Suprapubic skin (tissue), 4 donors: Measurements from ENCODE around the gene CAMTA1. TPM values are rescaled to one million over a fixed set of nuclear protein-coding genes. Genes with fewer than 3 reads are reported as not detected.

ENCODE experiments used
- DNase-seq, 2 donors: peaks; one replicate each; pipeline ENCODE4 v3.0.0-alpha.2; 2019; ENCODE audit warnings: low spot score in 2 of 2
- H3K27ac ChIP-seq: fragments of 200-600 bp; sonication (generic); one replicate; pipeline ENCODE4 v1.5.1; 2019
- H3K27me3 ChIP-seq: fragments of 200-600 bp; sonication (generic); one replicate; pipeline ENCODE4 v1.5.1; 2019
- H3K36me3 ChIP-seq: fragments of 200-600 bp; sonication (generic); one replicate; pipeline ENCODE4 v1.5.1; 2019
- H3K4me1 ChIP-seq: fragments of 200-600 bp; sonication (generic); one replicate; pipeline ENCODE4 v1.5.1; 2019
- H3K4me3 ChIP-seq: fragments of 200-600 bp; sonication (generic); one replicate; pipeline ENCODE4 v1.5.1; 2019; ENCODE audit warnings: mild to moderate bottlenecking
- H3K9me3 ChIP-seq: fragments of 200-600 bp; sonication (generic); one replicate; pipeline ENCODE4 v1.5.1; 2019
- EP300 ChIP-seq: sonication (generic); formaldehyde crosslinking; IDR thresholded peaks from one replicate; pipeline ENCODE4 v1.6.1; 2017; ENCODE audit warnings: antibody characterized with exemption
- POLR2A ChIP-seq, 2 donors: fragments of 450-650 bp; IDR thresholded peaks; one replicate each; pipeline ENCODE4 v1.6.1; 2017; ENCODE audit warnings: antibody characterized with exemption in 2 of 2, mild to moderate bottlenecking in 2 of 2, moderate library complexity in 2 of 2
- POLR2AphosphoS5 ChIP-seq, 3 donors: sonication (generic); formaldehyde crosslinking; IDR thresholded peaks; one replicate each; pipeline ENCODE4 v1.6.1; 2017; ENCODE audit warnings: antibody characterized with exemption in 3 of 3
- WGBS: methylation state at CpG from one replicate; pipeline ENCODE4 v1.1.5; 2018; 5-methylcytosine and 5-hydroxymethylcytosine counted together
- total RNA-seq, 4 donors: library from RNA; depleted of rRNA; stranded (reverse); fragments of >200 nt; gene quantifications; one replicate each; pipeline ENCODE4 v1.1.0, GENCODE V29; 2016
- TF ChIP-seq, protein P1 (sequence below), 2 donors: fragments of 200-600 bp in 1 of 2; fragments of 450-650 bp in 1 of 2; sonication (generic) in 1 of 2; IDR thresholded peaks; one replicate each; pipeline ENCODE4 v1.5.1; 2016 to 2019; ENCODE audit warnings: antibody characterized with exemption in 2 of 2, mild to moderate bottlenecking in 1 of 2, moderate library complexity in 1 of 2

Gene CAMTA1
- total RNA-seq, 4 donors from 2014 or later: 40.4 to 54.1 (median 46.6) TPM

DNA sequence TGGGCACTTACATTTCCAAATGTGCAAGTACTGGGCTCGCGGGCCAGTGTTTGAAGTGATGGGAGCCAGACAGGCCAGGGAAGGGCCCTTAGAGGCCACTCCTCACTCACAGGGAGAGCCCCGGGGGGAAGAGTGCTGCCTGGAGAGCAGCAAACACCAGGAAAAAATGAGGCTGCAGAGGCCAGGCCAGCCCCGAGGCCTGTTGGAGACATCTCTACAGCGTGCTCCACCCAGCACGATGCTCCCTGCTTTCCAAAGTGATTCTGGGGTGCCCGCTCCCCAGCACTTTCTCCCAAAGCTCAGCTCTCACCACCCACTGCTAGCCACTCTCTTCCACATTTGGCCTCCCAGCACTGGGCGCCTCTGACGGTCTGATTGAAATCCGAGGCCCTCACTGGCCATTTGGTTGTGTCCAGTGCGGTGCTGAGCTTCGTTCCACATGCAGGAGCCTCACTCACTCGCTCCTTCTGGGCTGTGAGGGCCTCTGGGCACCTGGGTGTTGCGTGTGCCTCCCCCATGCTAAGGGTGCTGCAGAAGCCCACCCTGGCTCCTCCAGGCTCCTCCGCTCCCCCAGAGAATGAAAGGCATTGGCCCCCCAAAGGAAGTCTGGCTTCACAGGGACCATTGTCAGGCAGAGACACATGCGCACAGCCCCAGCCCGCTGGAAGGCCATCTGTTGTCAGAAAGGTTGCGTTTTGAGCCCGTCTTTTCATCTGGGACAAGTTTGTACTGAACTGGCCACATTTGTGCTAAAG, 600.4 kb downstream of the CAMTA1 start:
- WGBS: 92% methylated on average over 18 of the region's 19 CpGs
- H3K27me3 ChIP-seq: no peaks in the 10 kb centered on the region
- DNase-seq: peak; percentile 44 to 63
- H3K4me3 ChIP-seq: no peak overlapping the region
- peaks cover 17% of the 10 kb centered on the region for H3K4me1 ChIP-seq
- no peak for TF ChIP-seq POLR2AphosphoS5 (IDR thresholded peaks at IDR 0.05)
- TF ChIP-seq, protein P1, sequence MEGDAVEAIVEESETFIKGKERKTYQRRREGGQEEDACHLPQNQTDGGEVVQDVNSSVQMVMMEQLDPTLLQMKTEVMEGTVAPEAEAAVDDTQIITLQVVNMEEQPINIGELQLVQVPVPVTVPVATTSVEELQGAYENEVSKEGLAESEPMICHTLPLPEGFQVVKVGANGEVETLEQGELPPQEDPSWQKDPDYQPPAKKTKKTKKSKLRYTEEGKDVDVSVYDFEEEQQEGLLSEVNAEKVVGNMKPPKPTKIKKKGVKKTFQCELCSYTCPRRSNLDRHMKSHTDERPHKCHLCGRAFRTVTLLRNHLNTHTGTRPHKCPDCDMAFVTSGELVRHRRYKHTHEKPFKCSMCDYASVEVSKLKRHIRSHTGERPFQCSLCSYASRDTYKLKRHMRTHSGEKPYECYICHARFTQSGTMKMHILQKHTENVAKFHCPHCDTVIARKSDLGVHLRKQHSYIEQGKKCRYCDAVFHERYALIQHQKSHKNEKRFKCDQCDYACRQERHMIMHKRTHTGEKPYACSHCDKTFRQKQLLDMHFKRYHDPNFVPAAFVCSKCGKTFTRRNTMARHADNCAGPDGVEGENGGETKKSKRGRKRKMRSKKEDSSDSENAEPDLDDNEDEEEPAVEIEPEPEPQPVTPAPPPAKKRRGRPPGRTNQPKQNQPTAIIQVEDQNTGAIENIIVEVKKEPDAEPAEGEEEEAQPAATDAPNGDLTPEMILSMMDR (IDR thresholded peaks at IDR 0.05): no peak
- TF ChIP-seq POLR2A (IDR thresholded peaks at IDR 0.05): no peak
- no peak for TF ChIP-seq EP300
- H3K9me3 ChIP-seq: no peaks in the 10 kb centered on the region
- H3K27ac ChIP-seq: no peak overlapping the region
- H3K36me3 ChIP-seq: no peaks in the 10 kb centered on the region

DNA sequence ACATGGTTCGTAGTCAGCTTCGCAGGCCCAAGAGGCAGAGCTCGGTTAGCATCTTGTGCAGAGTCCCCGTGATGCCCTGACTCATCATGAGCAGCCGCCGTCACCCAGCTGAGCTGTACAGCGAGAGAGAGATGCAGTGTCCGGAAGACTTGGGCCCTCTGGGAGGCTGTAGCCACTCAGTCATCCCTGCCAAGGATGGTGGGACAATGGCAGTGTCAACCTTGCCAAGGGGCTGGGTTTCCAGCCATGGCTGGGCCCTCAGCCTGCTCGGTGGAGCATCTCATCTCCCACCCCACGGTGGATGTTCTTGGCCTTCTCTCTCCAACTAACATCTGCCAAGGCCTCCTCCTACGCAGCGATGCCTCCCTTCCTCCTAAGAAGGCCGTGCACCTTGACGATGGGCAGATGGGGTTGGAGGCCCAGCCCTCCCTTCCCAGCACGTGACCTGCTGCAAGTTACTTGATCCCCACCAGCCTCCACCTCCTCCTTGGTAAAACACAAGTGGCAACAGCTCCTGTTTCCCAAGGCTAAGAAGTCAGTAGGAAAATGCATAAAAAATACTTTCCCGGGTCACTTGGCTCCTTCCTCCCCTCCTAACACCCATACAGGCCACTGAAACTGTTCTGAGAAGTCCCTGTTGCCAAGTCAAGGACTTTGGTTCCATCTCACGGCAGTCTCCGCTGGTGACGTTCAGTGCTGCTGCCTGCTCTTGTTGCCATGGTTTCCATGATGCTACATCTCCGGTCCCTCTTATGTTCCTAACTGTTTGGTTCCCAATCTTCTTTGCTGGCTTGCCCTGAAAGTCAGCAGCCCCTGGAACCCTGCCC, 601.2 kb downstream of the CAMTA1 start:
- no peak overlapping the region for H3K4me3 ChIP-seq
- WGBS: 75% methylated on average over 14 of the region's 20 CpGs
- TF ChIP-seq POLR2A (IDR thresholded peaks at IDR 0.05): no peak
- no peak for TF ChIP-seq EP300
- TF ChIP-seq POLR2AphosphoS5 (IDR thresholded peaks at IDR 0.05): no peak
- TF ChIP-seq, protein P1 (IDR thresholded peaks at IDR 0.05): no peak
- no peaks in the 10 kb centered on the region for H3K36me3 ChIP-seq
- H3K27me3 ChIP-seq: no peaks in the 10 kb centered on the region
- H3K27ac ChIP-seq: no peak overlapping the region
- H3K4me1 ChIP-seq: peaks cover 17% of the 10 kb centered on the region
- peak; percentile 39 to 55 for DNase-seq
- H3K9me3 ChIP-seq: no peaks in the 10 kb centered on the region

DNA sequence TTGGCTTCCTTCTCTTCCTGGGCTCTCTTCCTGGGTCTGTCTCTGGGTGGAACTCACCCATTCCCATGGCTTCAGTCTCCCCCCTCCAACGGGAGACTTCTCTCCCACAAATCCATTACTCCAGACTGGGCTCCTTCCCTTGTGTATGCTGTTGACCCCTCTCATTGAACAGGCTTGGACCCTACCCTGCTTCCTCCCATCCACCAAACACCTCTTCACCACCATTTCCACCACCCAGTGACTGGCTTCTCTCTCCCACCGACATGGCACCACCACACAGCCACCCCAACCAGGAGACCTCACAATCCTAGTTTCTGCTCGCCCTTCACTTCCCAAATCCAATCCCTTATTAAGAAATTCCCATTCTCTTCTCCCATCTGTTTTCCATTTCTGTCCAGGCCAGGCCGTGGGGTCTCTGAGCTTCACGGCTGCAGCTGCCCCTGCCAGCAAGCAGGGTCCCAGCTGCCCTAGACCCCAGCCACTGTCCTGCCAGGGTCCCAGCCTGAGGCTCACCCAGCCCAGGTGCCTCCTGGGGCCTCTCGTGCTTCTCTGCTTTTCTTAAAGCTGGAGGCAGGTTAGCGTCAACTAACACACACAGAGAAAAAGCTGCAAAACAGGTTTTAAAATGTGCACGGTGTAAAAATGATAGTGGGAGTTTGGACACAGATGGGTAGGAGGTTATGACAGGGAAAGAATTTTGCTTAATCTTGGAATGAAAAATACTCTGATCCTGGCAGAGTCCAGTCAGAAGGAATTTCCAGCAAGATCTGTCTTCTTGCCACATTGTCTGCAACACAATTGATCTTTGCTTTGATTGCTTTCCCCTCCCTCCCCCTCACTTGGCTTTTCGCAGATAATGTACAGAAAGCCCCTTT, 602.0 kb downstream of the CAMTA1 start:
- peak; percentile 26 for DNase-seq

GRCh38 chr1:7388141-7388487, 602.9 kb downstream of the CAMTA1 start:
- peak; percentile 52 to 54 for DNase-seq
- Histone ChIP-seq H3K4me3 (no peak overlapping the region), H3K36me3 (no peaks in the 10 kb centered on the region), H3K27ac (no peak overlapping the region), H3K9me3 (no peaks in the 10 kb centered on the region), H3K4me1 (peaks cover 17% of the 10 kb centered on the region), H3K27me3 (no peaks in the 10 kb centered on the region)
- WGBS: 47% methylated on average over 11 of the region's 11 CpGs
- TF ChIP-seq EP300: no peak
- no peak for TF ChIP-seq POLR2AphosphoS5 (IDR thresholded peaks at IDR 0.05)
- TF ChIP-seq, protein P1 (IDR thresholded peaks at IDR 0.05): no peak
- no peak for TF ChIP-seq POLR2A (IDR thresholded peaks at IDR 0.05)

More for the DNA sequence above, 602.0 kb downstream of the CAMTA1 start:
- Histone ChIP-seq H3K4me3 (no peak overlapping the region), H3K9me3 (no peaks in the 10 kb centered on the region), H3K27me3 (no peaks in the 10 kb centered on the region), H3K4me1 (peaks cover 17% of the 10 kb centered on the region), H3K27ac (no peak overlapping the region), H3K36me3 (no peaks in the 10 kb centered on the region)
- WGBS: 52% methylated on average over 9 of the region's 9 CpGs
- TF ChIP-seq POLR2AphosphoS5 (IDR thresholded peaks at IDR 0.05) (no peak), POLR2A (IDR thresholded peaks at IDR 0.05) (no peak), EP300 (no peak)
- TF ChIP-seq, protein P1 (IDR thresholded peaks at IDR 0.05): no peak
